ENCODE data around the gene L3MBTL4.

DNA sequence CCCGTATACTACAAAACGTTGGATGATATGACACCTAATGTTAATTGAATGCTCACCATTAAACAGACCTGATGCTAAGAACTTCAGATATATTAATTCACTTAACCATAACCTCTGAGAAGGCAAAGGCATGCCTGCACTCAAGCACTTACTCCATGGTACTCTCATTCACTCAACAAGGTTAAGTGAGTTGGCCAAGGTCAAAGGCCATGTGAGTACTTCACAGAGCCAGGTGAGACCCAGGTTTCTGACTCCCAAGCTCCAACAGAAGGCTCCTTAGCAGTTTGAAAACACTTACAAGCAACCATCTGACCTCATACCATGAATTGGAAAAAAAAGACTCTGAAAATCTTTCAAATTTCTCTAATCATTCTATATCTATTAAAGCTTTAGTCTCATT is 198.8 kb downstream of the L3MBTL4 start:
- TF ChIP-seq, protein P1, sequence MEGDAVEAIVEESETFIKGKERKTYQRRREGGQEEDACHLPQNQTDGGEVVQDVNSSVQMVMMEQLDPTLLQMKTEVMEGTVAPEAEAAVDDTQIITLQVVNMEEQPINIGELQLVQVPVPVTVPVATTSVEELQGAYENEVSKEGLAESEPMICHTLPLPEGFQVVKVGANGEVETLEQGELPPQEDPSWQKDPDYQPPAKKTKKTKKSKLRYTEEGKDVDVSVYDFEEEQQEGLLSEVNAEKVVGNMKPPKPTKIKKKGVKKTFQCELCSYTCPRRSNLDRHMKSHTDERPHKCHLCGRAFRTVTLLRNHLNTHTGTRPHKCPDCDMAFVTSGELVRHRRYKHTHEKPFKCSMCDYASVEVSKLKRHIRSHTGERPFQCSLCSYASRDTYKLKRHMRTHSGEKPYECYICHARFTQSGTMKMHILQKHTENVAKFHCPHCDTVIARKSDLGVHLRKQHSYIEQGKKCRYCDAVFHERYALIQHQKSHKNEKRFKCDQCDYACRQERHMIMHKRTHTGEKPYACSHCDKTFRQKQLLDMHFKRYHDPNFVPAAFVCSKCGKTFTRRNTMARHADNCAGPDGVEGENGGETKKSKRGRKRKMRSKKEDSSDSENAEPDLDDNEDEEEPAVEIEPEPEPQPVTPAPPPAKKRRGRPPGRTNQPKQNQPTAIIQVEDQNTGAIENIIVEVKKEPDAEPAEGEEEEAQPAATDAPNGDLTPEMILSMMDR (conservative IDR thresholded peaks at IDR 0.05; ENCODE audit: low read depth, low read length): no peak
- TF ChIP-seq EZH2 (IDR thresholded peaks at IDR 0.05; ENCODE audit: borderline replicate concordance, low read depth, low read length, poor library complexity, severe bottlenecking): no peak
